ENCODE results near the gene GPC5.
A peak's percentile ranks its signal among the peaks of the same experiment; 100 is the strongest.
"Not testable (repeated sequence)": the region's sequence is repeated elsewhere in the genome, so short reads cannot be mapped to it uniquely, and the experiment has no call there.

GPC5 gene

GRCh38 chr13:91893040-91893439 lies 494.6 kb downstream of the GPC5 start:
- no peak for DNase-seq (ENCODE audit: low read depth)

GRCh38 chr13:91894316-91894715 lies 495.9 kb downstream of the GPC5 start:
- no peak for DNase-seq (ENCODE audit: low read depth)

GRCh38 chr13:91896547-91896946 lies 498.1 kb downstream of the GPC5 start:
- peak; percentile 3 for DNase-seq (ENCODE audit: low read depth)

- DNase-seq (ENCODE audit: low read depth): not testable (repeated sequence)
Observed at GRCh38 chr13:91898986-91899385, 500.6 kb downstream of the GPC5 start.

GRCh38 chr13:91902291-91902690 lies 503.9 kb downstream of the GPC5 start:
- DNase-seq (ENCODE audit: low read depth): no peak

- DNase-seq (ENCODE audit: low read depth): no peak
Observed at GRCh38 chr13:91904005-91904404, 505.6 kb downstream of the GPC5 start.

- no peak for DNase-seq (ENCODE audit: low read depth)
Observed at GRCh38 chr13:91904597-91904996, 506.2 kb downstream of the GPC5 start.

GRCh38 chr13:91907398-91907797 lies 509.0 kb downstream of the GPC5 start:
- no peak for DNase-seq (ENCODE audit: low read depth)

- no peak for DNase-seq (ENCODE audit: low read depth)
Observed at GRCh38 chr13:91909617-91910016, 511.2 kb downstream of the GPC5 start.

GRCh38 chr13:91922969-91923592 lies 524.7 kb downstream of the GPC5 start:
- no peak for DNase-seq (ENCODE audit: low read depth)

- no peak for DNase-seq (ENCODE audit: low read depth)
Observed at GRCh38 chr13:91930687-91931086, 532.3 kb downstream of the GPC5 start.

GRCh38 chr13:91934354-91934753 lies 535.9 kb downstream of the GPC5 start:
- no peak for DNase-seq (ENCODE audit: low read depth)

GRCh38 chr13:91946498-91947070 lies 548.2 kb downstream of the GPC5 start:
- DNase-seq (ENCODE audit: low read depth): no peak

GRCh38 chr13:91948736-91949135 lies 550.3 kb downstream of the GPC5 start:
- no peak for DNase-seq (ENCODE audit: low read depth)

- DNase-seq (ENCODE audit: low read depth): no peak
Observed at GRCh38 chr13:91950803-91951202, 552.4 kb downstream of the GPC5 start.

- DNase-seq (ENCODE audit: low read depth): no peak
Observed at GRCh38 chr13:91955546-91956355, 557.3 kb downstream of the GPC5 start.

- DNase-seq (ENCODE audit: low read depth): no peak
Observed at GRCh38 chr13:91960947-91961346, 562.5 kb downstream of the GPC5 start.

- no peak for DNase-seq (ENCODE audit: low read depth)
Observed at GRCh38 chr13:91962946-91963345, 564.5 kb downstream of the GPC5 start.

- DNase-seq (ENCODE audit: low read depth): no peak
Observed at GRCh38 chr13:91965511-91965910, 567.1 kb downstream of the GPC5 start.

- no peak for DNase-seq (ENCODE audit: low read depth)
Observed at GRCh38 chr13:91978571-91978970, 580.1 kb downstream of the GPC5 start.

GRCh38 chr13:91986761-91987483 lies 588.5 kb downstream of the GPC5 start:
- no peak for DNase-seq (ENCODE audit: low read depth)

- DNase-seq (ENCODE audit: low read depth): no peak
Observed at GRCh38 chr13:91988331-91988730, 589.9 kb downstream of the GPC5 start.

- no peak for DNase-seq (ENCODE audit: low read depth)
Observed at GRCh38 chr13:92012787-92013186, 614.4 kb downstream of the GPC5 start.

Measured in HS-5 (cell line).